ENCODE measurements around the gene SLC7A7. TPM values are rescaled to one million over a fixed set of nuclear protein-coding genes. Genes with fewer than 3 reads are reported as not detected.

The SLC7A7 gene
- total and polyA plus RNA-seq, 2 of the 13 experiments (the other 11 are each of a cell fraction or from before 2014, with no cell fraction given): 0.13 to 0.63 TPM

DNA sequence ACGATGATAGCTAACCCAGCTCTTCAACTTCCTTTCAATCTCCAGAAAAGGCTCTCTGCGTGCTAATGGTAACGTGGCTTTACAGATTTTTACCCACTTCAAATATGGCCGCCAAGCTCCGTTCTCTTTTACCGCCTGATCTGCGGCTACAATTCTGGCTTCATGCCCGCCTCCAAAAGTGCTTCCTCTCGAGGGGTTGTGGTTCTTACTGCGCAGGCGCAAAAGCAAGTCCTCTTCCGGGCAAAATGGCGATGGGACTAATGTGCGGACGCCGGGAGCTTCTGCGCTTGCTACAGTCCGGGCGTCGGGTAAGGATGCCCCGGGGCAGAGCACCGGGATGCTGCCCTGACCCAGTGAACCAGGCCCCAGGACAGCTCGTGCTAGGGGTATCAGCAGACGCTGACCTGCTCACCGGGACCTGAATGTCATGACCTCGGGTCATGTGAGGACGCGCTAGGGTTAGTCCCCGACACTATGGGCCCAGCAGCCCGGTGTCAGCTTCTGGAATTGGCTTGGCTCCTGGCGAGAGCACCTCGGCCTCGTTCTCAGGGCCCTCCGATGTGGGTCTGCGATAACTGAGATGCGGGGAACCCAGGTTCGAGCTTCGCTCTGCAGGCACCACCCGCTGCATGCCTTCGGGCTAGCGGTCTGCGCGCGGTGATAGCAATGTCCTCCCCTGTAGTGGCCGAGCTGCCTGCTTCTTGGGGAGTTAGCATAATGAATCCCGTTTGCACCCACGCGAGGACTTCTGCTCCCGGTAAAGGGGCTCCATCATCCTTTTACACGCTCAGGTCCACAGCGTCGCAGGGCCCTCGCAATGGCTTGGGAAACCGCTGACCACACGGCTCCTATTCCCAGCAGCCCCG lies 48.5 kb downstream of the SLC7A7 start, which contains the start of gene OXA1L (continued):
- TF ChIP-seq ZNF343 (CRISPR knock-in tag; IDR thresholded peaks at IDR 0.05): peak; percentile 99
- TF ChIP-seq FIP1L1 (IDR thresholded peaks at IDR 0.05; ENCODE audit: borderline replicate concordance, insufficient read depth, low read depth, low read length): 0 out of 2 replicates have a peak, but pooled peaks have one; percentile 66
- TF ChIP-seq ZNF232 (CRISPR knock-in tag; IDR thresholded peaks at IDR 0.05; ENCODE audit: borderline replicate concordance): peak; percentile 91
- TF ChIP-seq, protein P1, sequence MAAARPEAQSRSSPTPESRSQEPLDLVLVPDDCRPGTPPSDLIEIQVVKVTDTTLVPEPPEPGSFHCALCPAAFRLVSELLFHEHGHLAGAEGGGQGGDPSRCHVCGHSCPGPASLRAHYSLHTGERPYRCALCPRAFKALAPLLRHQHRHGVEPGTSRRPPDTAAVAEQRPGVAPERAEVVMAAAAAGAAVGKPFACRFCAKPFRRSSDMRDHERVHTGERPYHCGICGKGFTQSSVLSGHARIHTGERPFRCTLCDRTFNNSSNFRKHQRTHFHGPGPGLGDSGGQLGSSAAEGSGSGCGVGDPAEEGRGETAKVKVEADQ (CRISPR knock-in tag; IDR thresholded peaks at IDR 0.05; ENCODE audit: borderline replicate concordance): peak; percentile 94
- peak; percentile 59; the same call in 1 of the 2 replicates for TF ChIP-seq ZNF557 (CRISPR knock-in tag; IDR thresholded peaks at IDR 0.05)
- TF ChIP-seq NAIF1 (CRISPR knock-in tag; IDR thresholded peaks at IDR 0.05; ENCODE audit: borderline replicate concordance): peak; percentile 94
- peak; percentile 82 for TF ChIP-seq SIN3A (IDR thresholded peaks at IDR 0.05; ENCODE audit: borderline replicate concordance, low read depth, low read length)
- no peak; the same call in 1 of the 2 replicates for TF ChIP-seq BRF2 (CRISPR knock-in tag; IDR thresholded peaks at IDR 0.05)
- no peak for TF ChIP-seq ATM (IDR thresholded peaks at IDR 0.05; ENCODE audit: borderline replicate concordance)
- peak; percentile 85; the same call in 1 of the 2 replicates for TF ChIP-seq FLYWCH1 (CRISPR knock-in tag; IDR thresholded peaks at IDR 0.05)
- TF ChIP-seq, protein P2, sequence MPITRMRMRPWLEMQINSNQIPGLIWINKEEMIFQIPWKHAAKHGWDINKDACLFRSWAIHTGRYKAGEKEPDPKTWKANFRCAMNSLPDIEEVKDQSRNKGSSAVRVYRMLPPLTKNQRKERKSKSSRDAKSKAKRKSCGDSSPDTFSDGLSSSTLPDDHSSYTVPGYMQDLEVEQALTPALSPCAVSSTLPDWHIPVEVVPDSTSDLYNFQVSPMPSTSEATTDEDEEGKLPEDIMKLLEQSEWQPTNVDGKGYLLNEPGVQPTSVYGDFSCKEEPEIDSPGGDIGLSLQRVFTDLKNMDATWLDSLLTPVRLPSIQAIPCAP (CRISPR knock-in tag; IDR thresholded peaks at IDR 0.05; ENCODE audit: low read depth): peak; percentile 87
- TF ChIP-seq TEF (CRISPR knock-in tag; IDR thresholded peaks at IDR 0.05): no peak; the same call in none of the 2 replicates
- peak; percentile 99 for TF ChIP-seq RXRB (CRISPR knock-in tag; IDR thresholded peaks at IDR 0.05; ENCODE audit: borderline replicate concordance)
- no peak; the same call in none of the 2 replicates for TF ChIP-seq HMGXB3 (CRISPR knock-in tag; IDR thresholded peaks at IDR 0.05; ENCODE audit: borderline replicate concordance)
- TF ChIP-seq HINFP (CRISPR knock-in tag; IDR thresholded peaks at IDR 0.05; ENCODE audit: low read depth): peak; percentile 99
- peak; percentile 97 for TF ChIP-seq ZNF709 (CRISPR knock-in tag; IDR thresholded peaks at IDR 0.05)

All from HepG2 (cell line).